NCI-H1048 (cell line): ENCODE results near the gene CAPN2.
A peak's percentile ranks its signal among the peaks of the same experiment; 100 is the strongest.
"Not testable (repeated sequence)": the region's sequence is repeated elsewhere in the genome, so short reads cannot be mapped to it uniquely, and the experiment has no call there.

Experiments
- DNase-seq: peaks from one replicate; lab custom pipeline; 2025; lab: John Stamatoyannopoulos, UW

CAPN2 gene

DNA sequence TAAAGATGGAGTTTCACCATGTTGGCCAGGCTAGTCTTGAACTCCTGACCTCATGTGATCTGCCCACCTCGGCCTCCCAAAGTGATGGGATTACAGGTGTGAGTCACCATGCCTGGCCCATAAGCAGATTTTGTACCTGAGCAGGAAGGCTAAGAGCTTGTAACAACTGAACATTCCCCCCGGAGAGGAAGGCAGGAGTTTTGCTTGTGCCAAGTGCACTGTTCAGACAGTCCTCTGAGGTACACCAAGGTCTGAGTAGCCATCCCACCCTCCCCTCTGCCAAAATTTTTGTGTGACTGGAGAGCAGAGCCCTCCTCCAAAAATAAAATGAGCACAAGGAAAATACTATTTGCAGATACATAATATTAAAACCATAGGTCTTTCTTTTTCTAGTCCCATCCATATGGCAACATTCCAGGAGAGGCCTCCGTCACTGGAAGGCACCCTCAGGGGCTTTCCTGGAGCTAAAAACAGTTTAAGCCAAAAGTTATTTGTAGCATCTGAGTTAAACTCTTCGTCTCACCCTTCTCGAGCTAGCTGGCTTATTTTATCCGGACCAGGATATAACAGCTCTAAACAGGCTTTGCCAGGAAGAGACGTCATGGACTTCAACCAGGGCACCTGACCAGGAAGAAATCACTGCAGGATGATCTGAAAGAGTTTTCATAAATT, 27.2 kb downstream of the CAPN2 start:
- DNase-seq: no peak

DNA sequence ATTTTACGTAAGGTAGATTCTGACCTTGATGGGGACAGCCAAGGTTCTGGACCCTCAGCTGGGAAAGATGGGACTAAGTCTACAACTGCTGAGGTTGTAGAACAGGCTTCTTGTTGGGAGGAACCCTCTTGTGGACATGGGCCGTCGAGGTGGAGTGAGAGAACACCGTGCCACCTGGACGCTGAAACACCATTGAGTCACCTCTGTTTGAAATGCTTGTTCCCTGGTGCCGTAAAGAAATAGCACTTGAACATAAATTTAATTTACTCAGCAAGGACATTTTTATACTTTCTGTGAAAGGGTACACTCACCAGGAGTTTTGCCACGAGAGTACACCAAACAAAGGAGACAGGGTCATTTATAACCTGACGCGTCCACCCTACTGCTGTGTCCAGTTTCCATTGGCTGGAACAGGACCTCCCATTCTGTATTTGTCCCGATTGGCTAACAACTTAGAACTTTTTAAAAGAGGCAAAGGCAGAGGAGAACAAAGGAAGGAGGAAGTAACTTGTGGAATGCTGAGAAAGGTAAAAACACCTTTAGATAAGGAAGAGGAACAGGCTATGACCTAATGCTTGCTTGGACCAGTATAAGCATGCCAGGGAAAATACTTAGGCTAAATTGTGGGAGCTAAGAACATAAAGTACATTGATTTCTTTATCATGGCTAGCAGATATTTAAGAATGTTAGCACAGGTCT, 27.8 kb downstream of the CAPN2 start:
- DNase-seq: not testable (repeated sequence)

DNA sequence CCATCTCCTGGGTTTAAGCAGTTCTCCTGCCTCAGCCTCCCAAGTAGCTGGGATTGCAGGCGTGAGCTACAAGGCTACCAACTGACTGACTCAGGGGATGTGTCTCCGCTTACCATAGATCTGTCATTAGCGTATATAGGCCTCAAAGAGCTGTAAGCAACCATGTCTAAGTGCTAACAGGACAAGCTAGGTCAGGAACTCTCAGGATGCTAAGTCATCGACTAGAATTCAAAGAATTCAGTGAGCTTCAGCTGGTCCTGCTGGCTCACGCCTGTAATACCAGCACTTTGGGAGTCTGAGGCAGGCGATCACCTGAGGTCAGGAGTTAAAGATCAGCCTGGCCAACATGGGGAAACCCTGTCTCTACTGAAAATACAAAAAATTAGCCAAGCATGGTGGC, 29.5 kb downstream of the CAPN2 start:
- no peak for DNase-seq

DNA sequence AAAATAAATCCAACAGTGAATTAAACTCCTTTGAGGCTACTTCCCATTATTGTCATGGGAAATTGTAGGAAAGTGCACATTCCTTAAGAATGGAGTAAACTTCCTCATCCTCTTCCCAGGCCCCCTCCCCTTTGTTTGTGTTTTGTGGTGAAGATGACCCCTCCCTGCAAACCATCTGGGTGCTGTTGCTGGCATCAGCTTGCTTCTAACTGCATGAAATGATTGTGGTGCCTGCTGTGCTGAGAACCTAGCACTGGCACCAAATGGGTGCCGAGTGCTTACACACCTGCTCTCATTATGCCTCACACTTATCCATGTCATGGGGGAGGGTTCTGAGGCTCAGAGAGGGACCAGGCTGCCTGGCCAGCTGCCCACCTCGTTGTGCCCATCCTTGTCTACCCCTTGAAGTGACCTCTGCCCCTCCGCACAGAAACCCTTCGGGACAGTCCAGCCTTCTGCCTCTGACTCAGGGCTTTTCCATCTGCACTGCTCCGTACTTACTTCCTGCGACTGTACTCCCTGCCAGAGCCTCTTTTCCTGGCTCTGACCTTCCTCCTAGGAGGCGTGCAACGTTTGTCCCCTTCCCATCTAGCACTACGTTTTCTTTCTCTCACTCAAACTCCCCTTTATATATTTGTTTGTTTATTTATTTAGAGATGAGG, 30.6 kb downstream of the CAPN2 start:
- DNase-seq: no peak

DNA sequence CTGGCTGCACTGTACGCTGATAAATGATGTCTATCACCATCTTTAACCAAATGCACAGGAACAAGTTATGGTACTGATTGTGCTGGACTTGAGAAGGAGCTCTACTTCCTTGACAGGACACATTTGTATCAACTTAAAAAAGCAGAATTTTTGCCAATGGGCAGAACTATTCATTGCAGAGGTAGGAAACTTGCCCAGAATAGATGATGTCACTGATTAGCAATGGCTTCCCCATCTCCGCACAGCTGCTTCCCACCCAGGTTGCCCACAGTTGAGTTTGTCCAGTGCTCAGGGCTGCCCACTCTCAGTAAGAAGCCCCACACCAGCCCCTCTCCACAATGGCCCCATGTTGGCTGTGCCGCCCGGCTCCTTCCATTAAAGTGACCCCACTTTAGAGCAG, 33.4 kb downstream of the CAPN2 start:
- no peak for DNase-seq

DNA sequence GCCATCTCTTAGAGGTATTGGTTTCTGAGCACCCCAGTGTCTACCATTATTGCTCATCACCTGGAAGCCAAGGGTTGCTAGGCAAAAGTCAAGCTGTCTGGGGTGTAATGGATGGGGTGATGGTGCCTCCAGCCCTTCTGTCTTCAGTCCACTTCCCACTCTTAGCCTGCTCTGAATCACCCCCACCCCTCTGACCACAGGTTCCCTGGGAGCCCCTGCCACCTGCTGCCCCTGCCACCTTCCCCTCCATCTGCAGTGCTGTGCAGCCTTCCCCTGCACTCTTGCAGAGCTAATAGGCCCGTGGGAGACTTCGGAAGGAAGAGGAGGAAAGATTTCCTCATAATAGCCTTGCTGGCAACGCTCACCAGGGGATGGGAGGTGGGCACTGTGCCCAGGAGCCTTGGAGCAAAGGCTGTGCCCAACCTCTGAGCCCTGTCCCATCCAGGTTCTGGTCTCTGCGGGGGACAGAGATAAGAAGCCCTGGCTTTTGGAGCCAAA, 35.5 kb downstream of the CAPN2 start:
- DNase-seq: no peak

DNA sequence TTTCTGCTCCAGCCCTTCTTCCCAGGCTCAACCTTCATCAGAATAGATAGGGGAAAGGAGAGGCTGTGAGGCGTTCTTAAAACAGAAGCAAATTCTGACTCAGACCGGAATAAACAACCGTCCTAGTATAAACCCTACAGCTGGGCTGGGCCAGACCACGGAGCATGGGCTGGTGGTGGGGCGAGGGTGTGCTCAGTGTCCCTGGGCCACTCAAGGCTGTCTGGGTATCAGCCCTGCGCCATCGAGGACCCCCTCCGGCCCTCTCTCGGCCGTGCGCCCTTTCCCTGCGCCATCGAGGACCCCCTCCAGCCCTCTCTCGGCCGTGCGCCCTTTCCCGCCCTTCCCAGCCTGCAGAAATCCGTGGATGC, 36.0 kb downstream of the CAPN2 start:
- DNase-seq: no peak

DNA sequence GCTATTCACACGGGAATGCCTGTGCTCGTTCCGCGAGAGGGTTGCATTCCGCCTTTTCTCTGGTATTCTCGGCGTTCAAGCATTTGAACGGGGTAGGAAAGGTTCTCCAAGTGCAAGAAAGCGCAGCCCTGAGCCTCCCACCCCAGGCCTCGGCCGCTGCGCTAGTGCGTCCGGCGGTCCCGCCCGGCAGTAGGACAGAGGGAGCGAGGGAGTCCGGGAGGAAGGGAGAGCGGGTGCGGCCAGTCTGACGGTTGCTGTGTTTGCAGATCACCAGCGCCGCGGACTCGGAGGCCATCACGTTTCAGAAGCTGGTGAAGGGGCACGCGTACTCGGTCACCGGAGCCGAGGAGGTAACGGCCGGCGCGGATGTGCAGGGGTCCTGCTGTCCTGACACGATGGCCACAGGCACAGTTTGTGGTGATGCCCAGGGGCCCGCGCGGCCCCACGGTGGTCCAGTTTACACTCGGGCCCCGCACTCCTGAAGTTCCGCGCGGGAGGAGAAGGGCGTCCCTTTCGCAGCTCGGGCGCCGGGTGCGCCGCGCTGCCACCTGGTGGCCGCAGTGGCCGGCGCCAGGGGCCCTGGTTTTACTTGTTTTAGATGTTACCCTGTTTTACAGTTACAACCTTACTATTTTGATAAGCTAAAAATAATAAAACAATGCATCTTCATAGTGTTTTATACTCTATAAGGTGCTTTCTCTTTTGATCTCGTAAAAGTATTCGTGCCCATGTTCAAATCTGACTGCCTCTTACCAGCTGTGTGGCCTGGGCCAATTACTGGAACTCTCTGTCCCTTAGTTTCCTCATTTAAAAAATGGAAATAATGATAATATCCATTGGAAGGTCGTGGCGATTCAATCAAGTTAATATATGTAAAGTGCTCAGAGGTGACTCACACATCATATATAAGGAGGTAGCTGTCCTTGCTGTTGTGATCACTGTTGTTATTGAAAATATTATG, 36.7 kb downstream of the CAPN2 start:
- peak; percentile 61 for DNase-seq

DNA sequence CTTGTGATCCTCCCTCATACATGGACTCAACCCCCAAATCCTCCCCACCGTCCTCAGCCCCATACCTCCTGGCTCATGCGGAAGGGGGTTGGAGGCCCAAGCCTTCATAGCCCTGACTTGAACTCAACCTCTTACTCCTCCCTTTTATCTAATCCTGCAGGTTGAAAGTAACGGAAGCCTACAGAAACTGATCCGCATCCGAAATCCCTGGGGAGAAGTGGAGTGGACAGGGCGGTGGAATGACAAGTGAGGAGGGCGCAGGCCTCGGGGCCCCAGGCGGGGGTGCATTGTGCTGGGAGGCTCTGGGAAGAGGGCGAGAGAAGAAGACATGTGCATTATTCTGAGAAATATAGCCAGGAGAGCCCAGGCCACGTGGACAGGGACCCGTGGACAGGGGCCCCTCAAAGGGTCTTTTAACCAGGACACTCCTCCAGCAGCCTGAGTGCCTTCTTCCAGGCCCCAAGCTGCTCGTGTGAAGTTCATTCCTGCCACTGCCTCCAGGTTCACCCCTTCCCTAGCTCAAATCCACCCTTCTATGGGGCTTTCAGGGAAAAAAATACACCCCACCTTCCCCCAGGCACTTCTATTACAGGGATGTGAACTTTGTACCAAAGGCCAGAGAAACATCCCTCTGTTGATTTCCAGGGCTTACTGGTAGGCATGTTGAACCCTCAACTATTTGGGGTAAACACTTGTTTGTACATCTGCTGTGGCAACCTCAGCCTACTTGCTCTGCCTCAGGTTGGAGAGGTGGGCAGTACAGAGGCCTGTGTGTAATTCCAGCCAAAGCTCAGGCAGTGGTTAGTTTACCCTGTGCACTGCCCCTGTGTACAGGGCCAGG, 38.6 kb downstream of the CAPN2 start:
- DNase-seq: no peak

DNA sequence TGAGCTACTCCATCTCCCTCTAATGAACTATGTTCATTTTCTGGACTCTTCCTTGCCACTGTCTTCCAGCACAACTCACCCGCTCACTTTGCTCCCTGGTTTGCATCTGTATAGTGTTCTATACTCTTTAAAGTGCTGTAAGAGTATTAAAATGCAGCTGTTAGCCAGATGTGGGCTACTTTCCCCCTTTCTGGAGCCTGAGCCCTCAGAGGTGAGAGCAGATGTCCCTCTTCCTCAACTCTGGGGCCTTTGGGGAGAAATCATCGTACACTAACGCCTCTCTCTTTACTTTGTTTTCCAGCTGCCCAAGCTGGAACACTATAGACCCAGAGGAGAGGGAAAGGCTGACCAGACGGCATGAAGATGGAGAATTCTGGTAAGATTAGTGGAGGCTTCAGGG, 39.4 kb downstream of the CAPN2 start:
- no peak for DNase-seq

DNA sequence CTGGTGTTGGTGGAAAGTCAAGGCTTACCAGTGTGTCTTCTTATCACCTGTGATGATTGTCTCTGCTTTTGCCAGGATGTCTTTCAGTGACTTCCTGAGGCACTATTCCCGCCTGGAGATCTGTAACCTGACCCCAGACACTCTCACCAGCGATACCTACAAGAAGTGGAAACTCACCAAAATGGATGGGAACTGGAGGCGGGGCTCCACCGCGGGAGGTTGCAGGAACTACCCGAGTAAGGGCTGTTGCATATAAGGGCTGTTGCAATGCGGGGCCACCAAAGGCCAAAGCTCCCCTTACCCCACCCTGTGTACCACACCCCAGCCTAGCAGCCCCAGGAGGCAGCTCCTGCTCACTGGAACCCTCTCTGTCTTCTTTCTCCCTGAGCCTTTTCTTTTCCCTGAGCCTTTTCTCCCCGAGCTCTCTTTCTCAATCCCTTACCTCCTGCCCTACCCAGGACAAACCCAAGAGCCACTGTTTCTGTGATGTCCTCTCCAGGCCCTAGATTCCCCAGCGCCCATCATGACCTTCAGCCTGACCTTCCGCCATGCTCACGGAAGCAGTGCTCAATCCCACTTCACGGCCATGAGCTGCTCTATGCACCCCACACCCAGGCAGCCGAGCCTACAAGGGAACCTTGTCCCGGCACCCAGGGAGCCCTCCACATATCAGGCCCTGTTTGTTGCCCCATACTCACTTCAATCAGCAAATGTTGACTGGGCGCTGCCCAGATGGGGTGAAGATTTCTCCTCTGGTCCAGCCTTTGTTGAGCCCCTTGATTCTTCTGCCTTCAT, 40.6 kb downstream of the CAPN2 start:
- no peak for DNase-seq

DNA sequence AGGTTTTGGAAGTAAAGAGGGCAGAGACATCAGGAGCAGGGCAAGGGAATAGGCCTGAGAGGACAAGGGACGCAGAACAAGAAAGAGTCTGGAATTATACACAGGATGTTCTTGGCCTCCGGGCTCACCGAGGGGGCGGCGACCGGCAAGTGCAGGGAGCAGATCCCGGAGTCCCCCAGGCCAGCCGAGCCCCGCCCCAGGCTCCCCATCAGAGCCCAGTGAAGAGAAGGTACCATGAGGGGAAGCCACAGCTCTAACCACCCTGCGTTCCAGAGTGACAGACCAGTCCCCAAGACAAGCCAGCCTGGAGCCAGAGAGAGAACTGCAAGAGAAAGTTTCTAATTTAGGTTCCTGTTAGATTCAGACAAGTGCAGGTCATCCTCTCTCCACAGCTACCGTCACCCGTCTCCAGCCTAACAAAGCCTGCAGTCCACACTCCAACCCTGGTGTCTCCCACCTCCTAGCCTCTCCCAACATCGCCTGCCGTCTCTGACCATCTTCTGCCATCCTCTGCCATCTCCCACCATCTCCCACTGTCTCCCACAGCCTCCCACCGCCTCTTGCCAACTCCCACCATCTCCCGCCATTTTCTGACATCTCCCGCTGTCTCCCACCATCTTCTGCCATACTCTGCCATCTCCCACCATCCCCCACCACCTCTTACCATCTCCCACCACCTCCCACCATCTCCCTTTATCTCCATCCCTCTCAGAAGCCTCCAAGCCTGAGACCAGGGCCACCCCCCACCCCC, 42.5 kb downstream of the CAPN2 start:
- no peak for DNase-seq

DNA sequence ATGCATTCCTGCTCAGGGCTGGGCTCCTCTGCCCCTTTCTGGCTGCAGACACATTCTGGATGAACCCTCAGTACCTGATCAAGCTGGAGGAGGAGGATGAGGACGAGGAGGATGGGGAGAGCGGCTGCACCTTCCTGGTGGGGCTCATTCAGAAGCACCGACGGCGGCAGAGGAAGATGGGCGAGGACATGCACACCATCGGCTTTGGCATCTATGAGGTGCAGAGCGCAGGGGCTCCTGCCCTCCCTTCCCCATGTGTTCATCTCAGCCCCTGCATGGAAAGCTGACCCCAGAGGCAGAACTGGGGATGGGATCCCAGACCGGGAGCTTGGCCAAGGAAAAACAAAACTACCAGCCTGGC, 43.1 kb downstream of the CAPN2 start:
- DNase-seq: no peak

DNA sequence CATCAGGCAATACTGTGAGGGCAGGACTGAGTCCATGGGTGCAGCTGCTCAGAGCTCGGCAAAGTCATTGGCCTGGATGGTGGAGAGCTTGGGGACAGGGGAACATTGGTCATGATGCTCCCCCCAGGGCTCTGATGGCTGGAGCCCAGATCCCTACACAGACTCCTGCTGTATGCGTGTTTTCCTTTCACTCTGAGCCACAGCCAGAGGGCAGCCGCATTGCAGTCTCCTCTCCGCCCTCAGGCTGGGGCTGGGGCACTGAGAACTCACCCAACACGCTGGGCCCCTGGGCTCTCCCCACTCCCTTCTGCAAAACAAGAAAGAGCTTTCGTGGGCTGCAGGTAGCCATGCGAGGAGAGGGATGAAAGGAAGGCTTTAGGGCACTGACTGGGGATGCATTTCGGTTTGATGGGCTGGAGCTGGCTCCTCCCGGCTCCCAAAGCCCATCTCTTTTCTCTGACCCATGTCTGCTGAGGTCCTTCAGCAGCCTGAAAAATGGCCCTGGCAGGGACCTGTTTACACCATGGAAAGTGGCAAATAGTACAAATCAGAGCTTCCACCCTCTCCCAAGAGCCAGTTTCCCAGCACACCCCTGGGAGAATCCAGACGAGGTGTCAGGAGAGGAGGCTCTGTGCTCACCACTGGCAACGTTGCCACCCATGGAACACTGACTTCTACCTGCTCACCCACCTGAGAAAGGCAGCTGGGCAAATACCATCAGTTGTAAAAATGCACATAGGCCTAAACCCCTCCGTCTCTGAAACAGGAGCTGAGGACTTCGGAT, 43.8 kb downstream of the CAPN2 start:
- DNase-seq: no peak

DNA sequence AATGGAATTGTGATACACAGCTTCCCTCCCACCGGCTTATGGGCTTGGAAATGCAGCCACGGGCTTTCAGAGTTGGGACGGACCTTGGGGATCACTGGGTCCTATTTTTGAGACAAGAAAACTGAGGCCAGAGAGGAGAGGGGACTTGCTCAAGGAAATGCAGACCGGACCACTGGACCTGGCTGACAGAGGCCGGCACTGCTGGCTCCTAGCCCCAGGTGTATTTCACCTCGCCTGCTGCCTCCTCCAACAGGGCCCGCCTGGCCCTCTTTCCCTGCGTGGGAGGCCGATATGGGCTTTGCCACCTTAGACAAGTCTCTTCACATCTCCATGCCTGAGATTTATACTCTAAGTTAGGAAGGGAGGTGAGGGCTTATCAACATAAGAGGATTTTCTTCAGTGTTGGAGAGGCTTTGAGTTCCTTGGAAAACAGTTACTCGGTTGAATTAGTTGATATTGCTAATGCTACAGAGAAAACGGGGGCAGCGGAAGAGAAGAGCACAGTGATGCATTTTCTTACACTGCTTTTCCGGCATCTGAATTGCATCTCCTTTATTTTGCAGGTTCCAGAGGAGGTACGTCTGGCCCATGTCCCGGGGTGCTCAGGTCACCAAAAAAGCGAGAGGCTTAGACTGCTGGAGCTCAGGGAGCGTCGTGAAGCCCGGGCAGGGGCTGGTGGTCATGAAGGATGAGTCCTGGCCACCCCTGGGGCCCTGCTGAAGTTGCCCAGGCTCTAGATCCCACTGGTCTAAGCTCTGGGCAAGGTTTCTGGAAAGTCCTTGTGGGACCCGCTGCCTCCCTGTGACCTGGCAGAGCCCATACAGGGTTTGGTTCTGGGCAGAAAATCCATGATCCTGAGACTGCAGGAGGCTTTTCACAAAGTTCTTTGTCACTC, 44.7 kb downstream of the CAPN2 start:
- DNase-seq: no peak

DNA sequence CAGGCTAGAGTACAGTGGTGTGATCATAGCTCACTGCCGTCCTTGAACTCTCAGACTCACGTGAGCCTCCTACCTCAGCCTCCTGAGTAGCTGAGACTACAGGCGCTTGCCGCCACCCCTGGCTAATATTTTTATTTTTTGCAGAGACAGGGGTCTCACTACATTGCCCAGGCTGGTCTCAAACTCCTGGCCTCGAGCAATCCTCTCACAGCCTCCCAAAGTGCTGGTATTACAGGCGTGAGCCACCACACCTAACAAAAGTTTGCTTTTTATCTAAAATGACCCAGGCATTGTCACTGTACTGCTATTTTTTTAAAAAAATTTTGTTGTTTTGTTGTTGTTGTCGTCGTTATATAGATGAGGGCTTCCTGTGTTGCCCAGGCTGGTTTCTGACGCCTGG, 46.4 kb downstream of the CAPN2 start:
- DNase-seq: no peak

DNA sequence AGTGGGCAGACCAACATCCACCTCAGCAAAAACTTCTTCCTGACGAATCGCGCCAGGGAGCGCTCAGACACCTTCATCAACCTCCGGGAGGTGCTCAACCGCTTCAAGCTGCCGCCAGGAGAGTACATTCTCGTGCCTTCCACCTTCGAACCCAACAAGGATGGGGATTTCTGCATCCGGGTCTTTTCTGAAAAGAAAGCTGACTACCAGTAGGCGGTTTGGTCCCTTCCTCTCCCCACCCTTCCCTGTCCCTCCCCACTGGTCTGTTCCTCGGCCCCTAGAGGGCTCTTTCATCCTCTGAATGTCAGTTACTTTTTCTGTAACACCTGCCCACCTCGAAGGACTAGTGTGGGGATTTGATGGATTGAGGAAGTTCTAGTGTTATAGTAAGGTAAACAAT, 46.9 kb downstream of the CAPN2 start:
- no peak for DNase-seq

DNA sequence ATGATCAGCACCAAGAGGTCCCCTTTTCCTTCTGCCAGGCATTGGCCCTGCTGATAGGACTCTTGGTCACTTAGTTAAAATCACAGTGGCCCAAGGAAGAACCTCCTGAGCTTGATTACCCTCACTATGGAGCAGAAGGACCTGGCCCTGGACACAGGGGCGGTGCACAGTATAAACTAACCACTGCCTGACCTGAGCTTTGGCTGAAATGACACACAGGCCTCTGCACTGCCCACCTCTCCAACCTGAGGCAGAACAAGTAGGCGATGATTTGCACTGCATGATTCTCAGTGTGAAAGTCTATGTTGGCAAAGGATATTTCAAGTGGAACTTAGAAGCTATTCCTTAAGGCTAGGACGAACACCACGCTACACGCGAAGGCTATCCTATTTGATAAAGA, 48.5 kb downstream of the CAPN2 start:
- no peak for DNase-seq
